ENCODE results near the gene ERCC4.

ERCC4 gene

GRCh38 chr16:13948086-13948485, 28.1 kb downstream of the ERCC4 start:
- DNase-seq (ENCODE audit: low spot score), result no peak

- DNase-seq (ENCODE audit: low spot score), result no peak
These were observed 31.0 kb downstream of the ERCC4 start for GRCh38 chr16:13950821-13951547.

- DNase-seq (ENCODE audit: low spot score), result no peak
These were observed 31.7 kb downstream of the ERCC4 start for GRCh38 chr16:13951611-13952010.

GRCh38 chr16:13953501-13953900, 33.5 kb downstream of the ERCC4 start:
- DNase-seq (ENCODE audit: low spot score), result no peak

GRCh38 chr16:13956635-13957196, 36.8 kb downstream of the ERCC4 start:
- DNase-seq (ENCODE audit: low spot score), result no peak

GRCh38 chr16:13957197-13958078, 37.5 kb downstream of the ERCC4 start:
- DNase-seq (ENCODE audit: low spot score), result peak; percentile 82

- no peak for DNase-seq (ENCODE audit: low spot score)
These were observed 38.5 kb downstream of the ERCC4 start for GRCh38 chr16:13958474-13958873.

- no peak for DNase-seq (ENCODE audit: low spot score)
These were observed 39.7 kb downstream of the ERCC4 start for GRCh38 chr16:13959626-13960025.

- DNase-seq (ENCODE audit: low spot score), result no peak
These were observed 41.3 kb downstream of the ERCC4 start for GRCh38 chr16:13961099-13961811.

- DNase-seq (ENCODE audit: low spot score), result no peak
These were observed 42.3 kb downstream of the ERCC4 start for GRCh38 chr16:13962232-13962631.

GRCh38 chr16:13968835-13969234, 48.9 kb downstream of the ERCC4 start:
- DNase-seq (ENCODE audit: low spot score), result no peak

GRCh38 chr16:13969711-13970110, 49.8 kb downstream of the ERCC4 start:
- no peak for DNase-seq (ENCODE audit: low spot score)

- DNase-seq (ENCODE audit: low spot score), result no peak
These were observed 50.9 kb downstream of the ERCC4 start for GRCh38 chr16:13970708-13971422.

- no peak for DNase-seq (ENCODE audit: low spot score)
These were observed 53.5 kb downstream of the ERCC4 start for GRCh38 chr16:13973321-13974023.

GRCh38 chr16:13977177-13977576, 57.2 kb downstream of the ERCC4 start:
- no peak for DNase-seq (ENCODE audit: low spot score)

- no peak for DNase-seq (ENCODE audit: low spot score)
These were observed 62.5 kb downstream of the ERCC4 start for GRCh38 chr16:13982451-13982850.

GRCh38 chr16:13983625-13984024, 63.7 kb downstream of the ERCC4 start:
- DNase-seq (ENCODE audit: low spot score), result no peak

GRCh38 chr16:13984794-13985193, 64.8 kb downstream of the ERCC4 start:
- DNase-seq (ENCODE audit: low spot score), result no peak

GRCh38 chr16:13988038-13988437, 68.1 kb downstream of the ERCC4 start:
- no peak for DNase-seq (ENCODE audit: low spot score)

- no peak for DNase-seq (ENCODE audit: low spot score)
These were observed 72.4 kb downstream of the ERCC4 start for GRCh38 chr16:13992322-13992721.

- DNase-seq (ENCODE audit: low spot score), result no peak
These were observed 73.0 kb downstream of the ERCC4 start for GRCh38 chr16:13992976-13993375.
